Keratinocyte (primary cell): ENCODE measurements around the gene CBFA2T3. TPM values are rescaled to one million over a fixed set of nuclear protein-coding genes. Genes with fewer than 3 reads are reported as not detected.

ENCODE experiments used
- DNase-seq: peaks from one replicate; pipeline ENCODE4 v3.0.0-alpha.2; 2011; ENCODE audit warnings: low read depth, missing footprints, low spot score
- FAIRE-seq: peaks from 2 replicates; lab custom pipeline; 2011; peaks lifted over from hg19 to GRCh38; lab: Jason Lieb, UNC
- H2AFZ ChIP-seq: 2 replicates; pipeline ENCODE4 v1.6.0; 2012; ENCODE audit warnings: low read length, control low read depth, inconsistent platforms; ENCODE audit not compliant: control insufficient read depth
- H3K27ac ChIP-seq: 2 replicates; pipeline ENCODE4 v1.5.1; 2011; ENCODE audit warnings: low read length; ENCODE audit not compliant: control insufficient read depth, insufficient read depth
- H3K27me3 ChIP-seq: 3 replicates; pipeline ENCODE4 v1.6.0; 2011; ENCODE audit warnings: low read length; ENCODE audit not compliant: control insufficient read depth, insufficient read depth; ENCODE audit errors: extremely low read depth
- H3K36me3 ChIP-seq, 2 experiments: 2 replicates in 1 of 2; 3 replicates in 1 of 2; pipeline ENCODE4 v1.5.1; 2011; ENCODE audit warnings: low read length in 2 of 2, mild to moderate bottlenecking in 1 of 2; ENCODE audit not compliant: control insufficient read depth in 2 of 2, insufficient read depth in 2 of 2; ENCODE audit errors: extremely low read depth in 1 of 2
- H3K4me1 ChIP-seq: 3 replicates; pipeline ENCODE4 v1.5.1; 2011; ENCODE audit warnings: low read length; ENCODE audit not compliant: control insufficient read depth, insufficient read depth; ENCODE audit errors: extremely low read depth
- H3K4me2 ChIP-seq: 3 replicates; pipeline ENCODE4 v1.6.0; 2011; ENCODE audit warnings: low read depth, low read length; ENCODE audit not compliant: control insufficient read depth, insufficient read depth; ENCODE audit errors: extremely low read depth
- H3K4me3 ChIP-seq, 3 experiments: fragments of 200-600 bp in 1 of 3; sonication (generic) in 1 of 3; 2 replicates in 2 of 3; 3 replicates in 1 of 3; pipeline ENCODE4 v1.5.1; 2011 to 2016; ENCODE audit warnings: low read length in 3 of 3, mild to moderate bottlenecking in 3 of 3, control low read depth in 2 of 3, inconsistent platforms in 1 of 3, low read depth in 1 of 3, mixed read lengths in 1 of 3, mixed run types in 1 of 3, moderate library complexity in 1 of 3; ENCODE audit not compliant: control insufficient read depth in 2 of 3, insufficient read depth in 2 of 3; ENCODE audit errors: extremely low read depth in 1 of 3
- H3K79me2 ChIP-seq: 2 replicates; pipeline ENCODE4 v1.6.0; 2012; ENCODE audit warnings: low read length; ENCODE audit not compliant: control insufficient read depth, insufficient read depth
- H3K9ac ChIP-seq: 3 replicates; pipeline ENCODE4 v1.6.0; 2011; ENCODE audit warnings: low read length; ENCODE audit not compliant: control insufficient read depth, insufficient read depth; ENCODE audit errors: extremely low read depth
- H3K9me1 ChIP-seq: 3 replicates; pipeline ENCODE4 v1.6.0; 2011; ENCODE audit warnings: low read length; ENCODE audit not compliant: control insufficient read depth, insufficient read depth; ENCODE audit errors: extremely low read depth
- H3K9me3 ChIP-seq: 2 replicates; pipeline ENCODE4 v1.5.1; 2012; ENCODE audit warnings: low read depth, low read length; ENCODE audit not compliant: control insufficient read depth
- H4K20me1 ChIP-seq: 3 replicates; pipeline ENCODE4 v1.6.0; 2011; ENCODE audit warnings: low read length; ENCODE audit not compliant: control insufficient read depth, insufficient read depth; ENCODE audit errors: extremely low read depth
- CTCF ChIP-seq, 3 experiments: IDR thresholded peaks in 1 of 3; conservative IDR thresholded peaks in 1 of 3; optimal IDR thresholded peaks in 1 of 3; 2 replicates in 2 of 3; 3 replicates in 1 of 3; pipeline versions ENCODE3 to v1.5.1; 2011; ENCODE audit warnings: low read length in 3 of 3, mild to moderate bottlenecking in 3 of 3, moderate library complexity in 2 of 3, control low read depth in 1 of 3, inconsistent platforms in 1 of 3; ENCODE audit not compliant: insufficient read depth in 2 of 3; ENCODE audit errors: extremely low read depth in 1 of 3
- EZH2 ChIP-seq: IDR thresholded peaks from one replicate; pipeline ENCODE4 v1.6.1; 2012; ENCODE audit warnings: inconsistent platforms, mild to moderate bottlenecking, low read length, moderate library complexity
- dilution Hi-C: fragments of 300-500 bp; cut with MboI; formaldehyde crosslinking; loops from one replicate; pipeline ENCODE4 v1.7.0; 2020; ENCODE audit warnings: low sequenced_read_pairs; ENCODE audit not compliant: extremely low pct_ligation_motif_present
- polyA plus RNA-seq, 5 experiments: library from polyadenylated mRNA; depleted of rRNA in 3 of 5; stranded (reverse) in 3 of 5; stranded (forward) in 1 of 5; unstranded in 1 of 5; fragments of >200 nt; gene quantifications; 1 replicate in 1 of 5; 2 replicates in 3 of 5; 3 replicates in 1 of 5; pipeline versions ENCODE4 v1.2.1 to v1.2.3, GENCODE V29; 2011 to 2012; ENCODE audit warnings: missing spikeins in 2 of 5, low read depth in 1 of 5, low replicate concordance in 1 of 5

Gene CBFA2T3
- polyA plus RNA-seq, 1 donor (not counting 4 experiments of a cell fraction or from before 2014, with no cell fraction given), result 0.08 TPM

- TF ChIP-seq EZH2 (no peak), CTCF (optimal IDR thresholded peaks at IDR 0.05 in 1 of 3, IDR thresholded peaks at IDR 0.05 in 1 of 3, conservative IDR thresholded peaks at IDR 0.05 in 1 of 3; ENCODE audit: extremely low read depth in 1 of 3, insufficient read depth in 2 of 3, low read length in 3 of 3) (no peak)
- H3K79me2 ChIP-seq, result no peaks in the 10 kb centered on the region
- H3K4me2 ChIP-seq, result no peak overlapping the region
- no peaks in the 10 kb centered on the region for H3K9me1 ChIP-seq
- peaks cover 8% of the 10 kb centered on the region for H3K9me3 ChIP-seq
- DNase-seq (no peak), FAIRE-seq (no peak)
- dilution Hi-C loops, result no loop called here
- no peaks in the 10 kb centered on the region for H3K36me3 ChIP-seq
- H3K4me1 ChIP-seq, result peaks cover 10% of the 10 kb centered on the region
- H3K4me3 ChIP-seq, result no peak overlapping the region
- no peaks in the 10 kb centered on the region for H4K20me1 ChIP-seq
- H2AFZ ChIP-seq, result no peak overlapping the region
- H3K27ac ChIP-seq, result no peak overlapping the region
- no peak overlapping the region for H3K9ac ChIP-seq
- H3K27me3 ChIP-seq, result peaks cover 17% of the 10 kb centered on the region
These were observed 61.2 kb downstream of the CBFA2T3 start for GRCh38 chr16:88915639-88916327.

DNA sequence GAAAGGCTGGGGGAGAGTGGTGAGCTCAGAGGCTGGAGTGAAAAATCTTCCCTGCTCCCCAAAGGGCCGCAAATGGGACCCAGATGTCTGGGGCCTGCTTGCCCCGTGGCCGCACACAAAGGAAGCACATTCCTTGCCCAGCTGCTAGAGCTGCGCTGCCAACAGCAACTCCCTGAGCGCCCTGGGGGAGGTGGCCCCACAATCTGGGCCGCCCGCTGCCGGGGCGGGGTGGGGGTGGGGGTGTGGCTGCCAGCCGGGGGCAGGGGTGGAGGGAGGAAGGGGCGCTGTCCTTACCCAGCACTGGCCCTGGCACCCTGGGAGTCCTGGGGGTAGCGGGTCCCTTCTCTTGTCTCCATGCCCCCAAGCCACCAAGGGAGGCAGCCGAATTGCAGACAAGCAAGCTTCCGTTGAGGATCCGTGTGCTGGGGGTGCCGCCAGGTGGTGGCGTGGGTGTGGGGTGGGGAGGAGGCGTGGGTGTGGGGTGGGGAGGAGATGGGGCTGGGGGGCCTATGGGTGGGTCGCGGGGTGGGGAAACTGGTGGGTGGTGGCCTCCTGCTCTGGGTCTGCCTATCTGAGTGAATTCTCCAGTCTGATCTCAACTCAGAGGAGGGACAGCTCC lies 62.1 kb downstream of the CBFA2T3 start:
- DNase-seq (no peak), FAIRE-seq (no peak)
- peak in 1 of 3 experiments; percentile 18 for TF ChIP-seq CTCF (optimal IDR thresholded peaks at IDR 0.05 in 1 of 3, IDR thresholded peaks at IDR 0.05 in 1 of 3, conservative IDR thresholded peaks at IDR 0.05 in 1 of 3; ENCODE audit: extremely low read depth in 1 of 3, insufficient read depth in 2 of 3, low read length in 3 of 3)
- TF ChIP-seq EZH2, result no peak
- Histone ChIP-seq H3K9ac (no peak overlapping the region), H4K20me1 (no peaks in the 10 kb centered on the region), H2AFZ (no peak overlapping the region), H3K4me1 (peaks cover 6% of the 10 kb centered on the region), H3K79me2 (no peaks in the 10 kb centered on the region), H3K27me3 (peaks cover 24% of the 10 kb centered on the region), H3K4me2 (no peak overlapping the region), H3K36me3 (no peaks in the 10 kb centered on the region), H3K9me3 (peaks cover 6% of the 10 kb centered on the region), H3K27ac (no peak overlapping the region), H3K4me3 (no peak overlapping the region), H3K9me1 (no peaks in the 10 kb centered on the region)
- dilution Hi-C loops, result no loop called here
